ENCODE data around the gene SPOCK1. TPM values are rescaled to one million over a fixed set of nuclear protein-coding genes. Genes with fewer than 3 reads are reported as not detected.

The SPOCK1 gene
- total and polyA plus RNA-seq, 9 of the 15 experiments (the other 6 are each of a cell fraction or from before 2014, with no cell fraction given): 0.01 to 0.35 (median 0.04) TPM; not detected in 6

- TF ChIP-seq ZMIZ1 (IDR thresholded peaks at IDR 0.05; ENCODE audit: low read depth in 2 of 2, low read length in 2 of 2) (no peak), MBD2 (IDR thresholded peaks at IDR 0.05; ENCODE audit: borderline replicate concordance, low read depth) (no peak), HNRNPLL (IDR thresholded peaks at IDR 0.05; ENCODE audit: low read depth, low read length, poor library complexity, severe bottlenecking) (no peak), CHCHD3 (CRISPR knock-in tag; IDR thresholded peaks at IDR 0.05) (no peak), ZBTB1 (CRISPR knock-in tag; IDR thresholded peaks at IDR 0.05; ENCODE audit: borderline replicate concordance, low read depth) (no peak), ZBTB40 (IDR thresholded peaks at IDR 0.05) (no peak), ZBTB40 (CRISPR knock-in tag; IDR thresholded peaks at IDR 0.05) (no peak)
Observed at GRCh38 chr5:137313526-137314175, 185.5 kb downstream of the SPOCK1 start (continued).
